Smooth muscle cell (in vitro differentiated cells): ENCODE data around the gene MROH2A. TPM values are rescaled to one million over a fixed set of nuclear protein-coding genes. Genes with fewer than 3 reads are reported as not detected.

Experiments
- DNase-seq: peaks from one replicate; lab custom pipeline; 2025; ENCODE audit not compliant: unreplicated experiment; lab: John Stamatoyannopoulos, UW
- H2AFZ ChIP-seq: fragments of 200-600 bp; sonication (generic); 2 replicates; pipeline ENCODE4 v1.6.0; 2016; ENCODE audit warnings: antibody characterized with exemption, low read depth, mild to moderate bottlenecking
- H3F3A ChIP-seq: fragments of 200-600 bp; sonication (generic); 2 replicates; pipeline ENCODE4 v1.6.0; 2017; ENCODE audit warnings: antibody characterized with exemption, low read depth
- H3K27ac ChIP-seq: fragments of 200-600 bp; sonication (generic); 2 replicates; pipeline ENCODE4 v1.5.1; 2016; ENCODE audit warnings: low read depth, mild to moderate bottlenecking
- H3K27me3 ChIP-seq: fragments of 200-600 bp; sonication (generic); 2 replicates; pipeline ENCODE4 v1.6.1; 2016; ENCODE audit warnings: low read depth, mild to moderate bottlenecking
- H3K36me3 ChIP-seq: fragments of 200-600 bp; sonication (generic); 2 replicates; pipeline ENCODE4 v1.5.1; 2016; ENCODE audit warnings: low read depth
- H3K4me1 ChIP-seq: fragments of 200-600 bp; sonication (generic); 2 replicates; pipeline ENCODE4 v1.5.1; 2016; ENCODE audit warnings: low read depth
- H3K4me2 ChIP-seq: fragments of 200-600 bp; sonication (generic); 2 replicates; pipeline ENCODE4 v1.6.0; 2016; ENCODE audit warnings: mild to moderate bottlenecking
- H3K4me3 ChIP-seq: fragments of 200-600 bp; sonication (generic); 2 replicates; pipeline ENCODE4 v1.5.1; 2016; ENCODE audit warnings: mild to moderate bottlenecking
- H3K79me2 ChIP-seq: fragments of 200-600 bp; sonication (generic); 2 replicates; pipeline ENCODE4 v1.6.0; 2016; ENCODE audit warnings: low read depth, mild to moderate bottlenecking
- H3K9ac ChIP-seq: fragments of 200-600 bp; sonication (generic); 2 replicates; pipeline ENCODE4 v1.6.0; 2016; ENCODE audit warnings: low read depth
- H3K9me3 ChIP-seq: fragments of 200-600 bp; sonication (generic); replicated peaks from 2 replicates; pipeline ENCODE4 v1.5.1; 2016; ENCODE audit warnings: low read depth
- H4K20me1 ChIP-seq: fragments of 200-600 bp; sonication (generic); 2 replicates; pipeline ENCODE4 v1.6.0; 2016; ENCODE audit warnings: low read depth
- WGBS: methylation state at CpG from one replicate; pipeline ENCODE4 v1.1.7; 2016; ENCODE audit warnings: low lambda C conversion rate; 5-methylcytosine and 5-hydroxymethylcytosine counted together
- polyA plus RNA-seq: library from polyadenylated mRNA; unstranded; fragments of >200 nt; fragmentation: Nextera tagmentation; extraction: Ambion mirVana; gene quantifications from 2 replicates; pipeline ENCODE4 v1.2.1, GENCODE V29; 2016
- total RNA-seq: library from RNA; depleted of rRNA; stranded (reverse); fragments of >200 nt; gene quantifications from 2 replicates; pipeline ENCODE4 v1.2.3, GENCODE V29; 2014
- TF ChIP-seq, protein P1 (sequence below): fragments of 200-600 bp; sonication (generic); IDR thresholded peaks from 2 replicates; pipeline ENCODE4 v1.5.1; 2017; ENCODE audit warnings: borderline replicate concordance, mild to moderate bottlenecking, antibody characterized with exemption; ENCODE audit not compliant: insufficient read depth, poor library complexity, severe bottlenecking

MROH2A gene
- total and polyA plus RNA-seq, 2 experiments from 2014 or later: not detected

DNA sequence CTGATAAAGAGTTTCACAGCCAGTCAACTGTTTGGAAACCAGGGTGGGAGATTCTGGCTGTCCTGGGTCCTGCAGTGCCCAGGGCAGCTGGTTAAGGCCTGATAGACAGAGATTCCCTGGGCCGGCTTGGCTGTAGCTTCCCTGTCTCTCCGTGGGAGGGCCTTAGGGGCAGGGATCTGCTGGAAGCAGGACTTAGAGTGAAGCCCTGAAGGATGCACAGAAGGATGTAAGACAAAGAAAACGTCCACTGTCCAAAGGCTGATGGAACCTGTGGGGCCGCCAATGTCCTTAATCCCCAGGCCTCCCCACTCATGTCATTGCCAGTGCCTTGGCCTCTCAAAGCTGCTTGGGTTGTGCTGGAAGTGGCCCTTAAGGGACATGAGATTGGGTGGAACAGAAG is 33.0 kb downstream of the MROH2A start:
- H3K4me1 ChIP-seq: no peaks in the 10 kb centered on the region
- H3K9me3 ChIP-seq: no peaks in the 10 kb centered on the region
- H3K9ac ChIP-seq: no peak overlapping the region
- no peak overlapping the region for H3K27ac ChIP-seq
- H3K4me2 ChIP-seq: no peak overlapping the region
- TF ChIP-seq, protein P1, sequence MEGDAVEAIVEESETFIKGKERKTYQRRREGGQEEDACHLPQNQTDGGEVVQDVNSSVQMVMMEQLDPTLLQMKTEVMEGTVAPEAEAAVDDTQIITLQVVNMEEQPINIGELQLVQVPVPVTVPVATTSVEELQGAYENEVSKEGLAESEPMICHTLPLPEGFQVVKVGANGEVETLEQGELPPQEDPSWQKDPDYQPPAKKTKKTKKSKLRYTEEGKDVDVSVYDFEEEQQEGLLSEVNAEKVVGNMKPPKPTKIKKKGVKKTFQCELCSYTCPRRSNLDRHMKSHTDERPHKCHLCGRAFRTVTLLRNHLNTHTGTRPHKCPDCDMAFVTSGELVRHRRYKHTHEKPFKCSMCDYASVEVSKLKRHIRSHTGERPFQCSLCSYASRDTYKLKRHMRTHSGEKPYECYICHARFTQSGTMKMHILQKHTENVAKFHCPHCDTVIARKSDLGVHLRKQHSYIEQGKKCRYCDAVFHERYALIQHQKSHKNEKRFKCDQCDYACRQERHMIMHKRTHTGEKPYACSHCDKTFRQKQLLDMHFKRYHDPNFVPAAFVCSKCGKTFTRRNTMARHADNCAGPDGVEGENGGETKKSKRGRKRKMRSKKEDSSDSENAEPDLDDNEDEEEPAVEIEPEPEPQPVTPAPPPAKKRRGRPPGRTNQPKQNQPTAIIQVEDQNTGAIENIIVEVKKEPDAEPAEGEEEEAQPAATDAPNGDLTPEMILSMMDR: no peak
- H3K79me2 ChIP-seq: no peaks in the 10 kb centered on the region
- no peak overlapping the region for H3K4me3 ChIP-seq
- 75% methylated on average over 4 of the region's 4 CpGs for WGBS
- H3F3A ChIP-seq: no peaks in the 10 kb centered on the region
- no peak overlapping the region for H2AFZ ChIP-seq
- no peaks in the 10 kb centered on the region for H4K20me1 ChIP-seq
- no peaks in the 10 kb centered on the region for H3K27me3 ChIP-seq
- DNase-seq: no peak
- H3K36me3 ChIP-seq: no peaks in the 10 kb centered on the region

DNA sequence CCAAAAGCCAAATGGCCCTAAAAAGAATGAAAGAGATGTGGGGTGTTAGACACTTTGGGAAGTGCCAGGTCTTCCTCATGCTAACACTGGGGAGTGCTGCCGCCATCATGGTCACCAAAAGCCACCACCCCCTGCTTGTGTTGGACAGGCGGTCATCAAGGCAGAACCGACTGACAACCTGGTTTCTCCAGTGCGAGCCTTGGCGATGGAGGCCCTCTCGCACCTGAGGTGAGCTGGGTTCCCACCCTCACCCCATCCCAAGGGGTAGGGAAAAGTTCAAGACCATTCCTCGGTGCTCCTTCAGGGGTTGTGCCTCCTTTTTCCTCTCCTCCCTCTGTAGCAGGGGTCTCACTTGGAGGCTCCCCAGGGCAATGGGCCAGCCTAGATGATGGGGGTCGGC is 33.6 kb downstream of the MROH2A start:
- Histone ChIP-seq H3K79me2 (no peaks in the 10 kb centered on the region), H4K20me1 (no peaks in the 10 kb centered on the region), H3K4me2 (no peak overlapping the region), H2AFZ (no peak overlapping the region), H3K27me3 (no peaks in the 10 kb centered on the region), H3K9me3 (no peaks in the 10 kb centered on the region), H3K27ac (no peak overlapping the region), H3K4me1 (no peaks in the 10 kb centered on the region), H3K9ac (no peak overlapping the region), H3K4me3 (no peak overlapping the region), H3F3A (no peaks in the 10 kb centered on the region), H3K36me3 (no peaks in the 10 kb centered on the region)
- WGBS: 86% methylated on average over 8 of the region's 8 CpGs
- DNase-seq: no peak
- TF ChIP-seq, protein P1: no peak

DNA sequence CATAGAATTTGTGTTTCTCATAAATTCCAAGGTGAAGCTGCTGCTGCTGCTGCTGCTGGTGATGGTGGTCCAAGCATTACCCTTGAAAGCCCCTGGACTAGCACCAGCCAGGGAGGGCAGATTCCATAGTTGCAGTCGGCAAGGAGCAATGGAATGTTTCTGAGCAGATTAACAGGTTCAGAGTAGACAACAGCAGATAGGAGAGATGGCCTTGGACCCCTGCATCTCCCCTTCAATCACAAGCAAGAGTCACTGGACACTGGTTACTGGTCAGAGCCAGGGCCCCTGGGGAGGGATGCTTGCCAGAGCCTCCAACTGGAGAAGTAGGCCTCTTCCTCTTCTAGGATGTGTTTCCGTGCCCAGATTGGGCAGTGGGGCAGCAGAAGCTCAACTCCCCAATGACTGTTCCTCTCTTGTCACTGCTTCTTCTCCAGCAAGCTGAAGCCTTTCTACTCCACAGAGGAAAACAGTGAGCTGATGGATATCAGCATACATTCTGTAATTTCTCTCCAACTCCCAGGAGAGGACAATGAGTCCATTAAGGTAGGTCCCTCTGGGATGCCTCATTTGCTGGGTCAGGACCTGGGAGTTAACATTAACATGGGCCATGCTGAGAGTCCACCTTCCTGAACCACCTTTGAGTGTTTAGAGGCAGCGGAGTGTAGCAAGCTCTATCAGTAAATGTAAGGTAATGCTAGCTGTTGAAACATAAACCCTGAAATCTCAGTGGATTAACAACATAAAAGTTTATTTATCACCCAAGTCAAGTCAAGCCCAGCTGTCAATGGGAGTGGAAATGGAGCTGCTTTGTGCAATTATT is 35.3 kb downstream of the MROH2A start:
- TF ChIP-seq, protein P1: no peak
- H3K4me1 ChIP-seq: no peaks in the 10 kb centered on the region
- H3K36me3 ChIP-seq: no peaks in the 10 kb centered on the region
- H2AFZ ChIP-seq: no peak overlapping the region
- H3K9ac ChIP-seq: no peak overlapping the region
- H3K27ac ChIP-seq: no peak overlapping the region
- H4K20me1 ChIP-seq: no peaks in the 10 kb centered on the region
- DNase-seq: no peak
- 87% methylated on average over 3 of the region's 3 CpGs for WGBS
- H3K79me2 ChIP-seq: no peaks in the 10 kb centered on the region
- H3K9me3 ChIP-seq: no peaks in the 10 kb centered on the region
- H3F3A ChIP-seq: no peaks in the 10 kb centered on the region
- H3K27me3 ChIP-seq: no peaks in the 10 kb centered on the region
- no peak overlapping the region for H3K4me3 ChIP-seq
- H3K4me2 ChIP-seq: no peak overlapping the region
